ENCODE results near the gene CHMP5.

The CHMP5 gene

GRCh38 chr9:33249983-33250382 lies 14.9 kb upstream of the CHMP5 start:
- no peak overlapping the region for H3K4me3 ChIP-seq (ENCODE audit: control insufficient read depth, low read depth, low read length)
- DNase-seq (ENCODE audit: low read depth): no peak
- no peak for TF ChIP-seq CTCF (IDR thresholded peaks at IDR 0.05; ENCODE audit: control insufficient read depth, insufficient read depth, low read depth, low read length, missing control alignments)

- H3K4me3 ChIP-seq (ENCODE audit: control insufficient read depth, low read depth, low read length): no peak overlapping the region
- no peak for TF ChIP-seq CTCF (IDR thresholded peaks at IDR 0.05; ENCODE audit: control insufficient read depth, insufficient read depth, low read depth, low read length, missing control alignments)
- DNase-seq (ENCODE audit: low read depth): peak; percentile 47
Measured at GRCh38 chr9:33250458-33250995, 14.3 kb upstream of the CHMP5 start.

GRCh38 chr9:33254211-33254610 lies 10.6 kb upstream of the CHMP5 start:
- DNase-seq (ENCODE audit: low read depth): no peak
- TF ChIP-seq CTCF (IDR thresholded peaks at IDR 0.05; ENCODE audit: control insufficient read depth, insufficient read depth, low read depth, low read length, missing control alignments): no peak
- H3K4me3 ChIP-seq (ENCODE audit: control insufficient read depth, low read depth, low read length): no peak overlapping the region

GRCh38 chr9:33255014-33255413 lies 9.8 kb upstream of the CHMP5 start:
- H3K4me3 ChIP-seq (ENCODE audit: control insufficient read depth, low read depth, low read length): no peak overlapping the region
- no peak for TF ChIP-seq CTCF (IDR thresholded peaks at IDR 0.05; ENCODE audit: control insufficient read depth, insufficient read depth, low read depth, low read length, missing control alignments)
- DNase-seq (ENCODE audit: low read depth): no peak

- DNase-seq (ENCODE audit: low read depth): no peak
Measured at GRCh38 chr9:33255471-33255870, 9.4 kb upstream of the CHMP5 start.

GRCh38 chr9:33256236-33256635 lies 8.6 kb upstream of the CHMP5 start:
- DNase-seq (ENCODE audit: low read depth): no peak
- H3K4me3 ChIP-seq (ENCODE audit: control insufficient read depth, low read depth, low read length): no peak overlapping the region
- no peak for TF ChIP-seq CTCF (IDR thresholded peaks at IDR 0.05; ENCODE audit: control insufficient read depth, insufficient read depth, low read depth, low read length, missing control alignments)

More at GRCh38 chr9:33255471-33255870, 9.4 kb upstream of the CHMP5 start:
- H3K4me3 ChIP-seq (ENCODE audit: control insufficient read depth, low read depth, low read length): no peak overlapping the region
- no peak for TF ChIP-seq CTCF (IDR thresholded peaks at IDR 0.05; ENCODE audit: control insufficient read depth, insufficient read depth, low read depth, low read length, missing control alignments)

GRCh38 chr9:33257276-33257675 lies 7.6 kb upstream of the CHMP5 start:
- DNase-seq (ENCODE audit: low read depth): no peak
- TF ChIP-seq CTCF (IDR thresholded peaks at IDR 0.05; ENCODE audit: control insufficient read depth, insufficient read depth, low read depth, low read length, missing control alignments): no peak
- H3K4me3 ChIP-seq (ENCODE audit: control insufficient read depth, low read depth, low read length): no peak overlapping the region

Data from AG09309 (cell line).